H1 (cell line): ENCODE data around the gene ZBTB46. TPM values are rescaled to one million over a fixed set of nuclear protein-coding genes. Genes with fewer than 3 reads are reported as not detected.

Experiments used
- CTCF ChIA-PET: fragments of 300-600 bp; sonication (Branson Sonifier 250); formaldehyde crosslinking; loops from one replicate; lab custom pipeline; 2021; ENCODE audit not compliant: partially characterized antibody; lab: Charles Lee
- POLR2A ChIA-PET: fragments of 300-600 bp; sonication (Branson Sonifier 250); formaldehyde crosslinking; loops from one replicate; lab custom pipeline; 2021; ENCODE audit warnings: inconsistent platforms; ENCODE audit not compliant: partially characterized antibody; lab: Charles Lee
- DNase-seq, 2 experiments: peaks; one replicate each; pipeline versions ENCODE4 v3.0.0 to v3.0.0-alpha.2; 2010 to 2022; ENCODE audit warnings: low spot score in 2 of 2, low read depth in 1 of 2, mixed read lengths in 1 of 2
- FAIRE-seq: peaks from 2 replicates; lab custom pipeline; 2011; peaks lifted over from hg19 to GRCh38; lab: Jason Lieb, UNC
- H2AFZ ChIP-seq: 2 replicates; pipeline ENCODE4 v1.8.1; 2012; ENCODE audit warnings: low read length, inconsistent platforms
- H2AK5ac ChIP-seq: 2 replicates; pipeline ENCODE4 v1.6.1; 2013; ENCODE audit warnings: low read depth, low read length
- H2BK120ac ChIP-seq: replicated peaks from 2 replicates; pipeline ENCODE3; 2013; ENCODE audit warnings: low read depth, low read length, inconsistent platforms
- H2BK12ac ChIP-seq: 2 replicates; pipeline ENCODE4 v1.6.1; 2013; ENCODE audit warnings: low read depth, low read length
- H2BK15ac ChIP-seq: 2 replicates; pipeline ENCODE4 v1.6.1; 2013; ENCODE audit warnings: low read length
- H2BK20ac ChIP-seq: 2 replicates; pipeline ENCODE4 v1.6.1; 2013; ENCODE audit warnings: low read length
- H2BK5ac ChIP-seq: 2 replicates; pipeline ENCODE4 v1.6.1; 2013; ENCODE audit warnings: low read depth, low read length
- H3K14ac ChIP-seq: 2 replicates; pipeline ENCODE4 v1.6.1; 2013; ENCODE audit warnings: inconsistent platforms; ENCODE audit not compliant: insufficient read length
- H3K18ac ChIP-seq: 2 replicates; pipeline ENCODE4 v1.6.1; 2013; ENCODE audit warnings: low read length; ENCODE audit errors: extremely low read depth
- H3K23ac ChIP-seq: 2 replicates; pipeline ENCODE4 v1.6.1; 2013; ENCODE audit warnings: inconsistent platforms; ENCODE audit not compliant: insufficient read length
- H3K23me2 ChIP-seq: 2 replicates; pipeline ENCODE4 v1.6.1; 2013; ENCODE audit warnings: low read depth, low read length
- H3K27ac ChIP-seq: 2 replicates; pipeline ENCODE4 v1.6.1; 2011; ENCODE audit warnings: low read depth, low read length, inconsistent platforms
- H3K27me3 ChIP-seq, 4 experiments: replicated peaks in 1 of 4; 1 replicate in 1 of 4; 2 replicates in 3 of 4; pipeline versions ENCODE4 v1.6.1 to v1.8.1; 2011 to 2013; ENCODE audit warnings: low read length in 3 of 4, mild to moderate bottlenecking in 3 of 4, inconsistent platforms in 2 of 4, mixed read lengths in 2 of 4, moderate library complexity in 1 of 4; ENCODE audit not compliant: control insufficient read depth in 3 of 4, insufficient read depth in 3 of 4; ENCODE audit errors: extremely low read depth in 1 of 4
- H3K36me3 ChIP-seq, 4 experiments: 2 replicates each; pipeline versions ENCODE4 v1.6.1 to v1.8.1; 2011 to 2013; ENCODE audit warnings: mild to moderate bottlenecking in 4 of 4, low read length in 3 of 4, moderate library complexity in 2 of 4, control low read depth in 1 of 4, inconsistent platforms in 1 of 4; ENCODE audit not compliant: insufficient read depth in 4 of 4, control insufficient read depth in 2 of 4
- H3K4ac ChIP-seq: replicated peaks from 2 replicates; pipeline ENCODE3; 2013; ENCODE audit warnings: low read length, low read depth, mixed read lengths, inconsistent platforms; ENCODE audit not compliant: insufficient read length
- H3K4me1 ChIP-seq, 4 experiments: replicated peaks in 1 of 4; 1 replicate in 1 of 4; 2 replicates in 3 of 4; pipeline versions ENCODE4 v1.6.1 to v1.8.1; 2011 to 2013; ENCODE audit warnings: low read length in 3 of 4, inconsistent platforms in 2 of 4, mixed read lengths in 1 of 4; ENCODE audit not compliant: insufficient read depth in 4 of 4, control insufficient read depth in 3 of 4
- H3K4me2 ChIP-seq, 2 experiments: 2 replicates each; pipeline versions ENCODE4 v1.6.1 to v1.8.1; 2011 to 2013; ENCODE audit warnings: low read depth in 2 of 2, low read length in 2 of 2, control low read depth in 1 of 2, inconsistent platforms in 1 of 2, mild to moderate bottlenecking in 1 of 2; ENCODE audit not compliant: insufficient read depth in 1 of 2
- H3K4me3 ChIP-seq, 4 experiments: fragments of 200-600, 300-600 bp in 1 of 4; sonication (generic), shearing (Covaris generic), sonication (Bioruptor Twin) in 1 of 4; 2 replicates each; pipeline versions ENCODE4 v1.5.1 to v1.8.1; 2011 to 2016; ENCODE audit warnings: low read length in 4 of 4, low read depth in 3 of 4, control low read depth in 2 of 4, inconsistent platforms in 2 of 4, mild to moderate bottlenecking in 2 of 4, mixed read lengths in 1 of 4, moderate library complexity in 1 of 4; ENCODE audit not compliant: insufficient read depth in 2 of 4; ENCODE audit errors: extremely low read depth in 1 of 4
- H3K56ac ChIP-seq: replicated peaks from 2 replicates; pipeline ENCODE3; 2013; ENCODE audit warnings: low read depth, mild to moderate bottlenecking, mixed read lengths, low read length, inconsistent platforms; ENCODE audit not compliant: insufficient read length
- H3K79me1 ChIP-seq: 2 replicates; pipeline ENCODE4 v1.6.1; 2013; ENCODE audit warnings: low read depth, low read length, control low read depth
- H3K79me2 ChIP-seq, 2 experiments: 2 replicates each; pipeline versions ENCODE4 v1.6.1 to v1.8.1; 2012 to 2013; ENCODE audit warnings: low read length in 2 of 2, mild to moderate bottlenecking in 2 of 2, inconsistent platforms in 1 of 2; ENCODE audit not compliant: insufficient read depth in 2 of 2, control insufficient read depth in 1 of 2
- H3K9ac ChIP-seq, 4 experiments: replicated peaks in 1 of 4; 1 replicate in 1 of 4; 2 replicates in 3 of 4; pipeline versions ENCODE4 v1.6.1 to v1.8.1; 2011 to 2013; ENCODE audit warnings: low read depth in 3 of 4, low read length in 3 of 4, control low read depth in 2 of 4, mild to moderate bottlenecking in 2 of 4, moderate library complexity in 2 of 4, inconsistent platforms in 1 of 4; ENCODE audit errors: extremely low read depth in 1 of 4
- H3K9me3 ChIP-seq, 2 experiments: 2 replicates each; pipeline versions ENCODE4 v1.6.1 to v1.8.1; 2012 to 2013; ENCODE audit warnings: mild to moderate bottlenecking in 2 of 2, moderate library complexity in 2 of 2, control low read depth in 1 of 2, inconsistent platforms in 1 of 2, low read depth in 1 of 2, low read length in 1 of 2, mixed read lengths in 1 of 2; ENCODE audit not compliant: insufficient read depth in 2 of 2
- H4K20me1 ChIP-seq, 2 experiments: replicated peaks in 1 of 2; 2 replicates each; pipeline versions ENCODE3 to v1.8.1; 2011 to 2013; ENCODE audit warnings: inconsistent platforms in 2 of 2, low read length in 2 of 2, mild to moderate bottlenecking in 1 of 2; ENCODE audit not compliant: insufficient read depth in 2 of 2, control insufficient read depth in 1 of 2
- H4K5ac ChIP-seq: 2 replicates; pipeline ENCODE4 v1.6.1; 2013; ENCODE audit warnings: low read length, low read depth, mixed read lengths, inconsistent platforms; ENCODE audit not compliant: insufficient read length
- H4K8ac ChIP-seq: 2 replicates; pipeline ENCODE4 v1.8.0; 2013; ENCODE audit warnings: mild to moderate bottlenecking, moderate library complexity, low read length, inconsistent platforms; ENCODE audit not compliant: insufficient read depth; ENCODE audit errors: extremely low read depth
- H4K91ac ChIP-seq: replicated peaks from 2 replicates; pipeline ENCODE3; 2013; ENCODE audit warnings: low read length, mixed read lengths, inconsistent platforms; ENCODE audit not compliant: insufficient read length
- CHD2 ChIP-seq: IDR thresholded peaks from 2 replicates; pipeline ENCODE4 v1.6.1; 2012; ENCODE audit warnings: low read length, improper control_type of control experiment
- EZH2 ChIP-seq: fragments of 200-600 bp; sonication (generic); IDR thresholded peaks from 2 replicates; pipeline ENCODE4 v1.7.1; 2012; ENCODE audit warnings: low read depth, mild to moderate bottlenecking, moderate library complexity, low read length, inconsistent platforms; ENCODE audit not compliant: severe bottlenecking
- FOSL1 ChIP-seq: IDR thresholded peaks from 2 replicates; pipeline ENCODE4 v1.6.1; 2011; ENCODE audit warnings: mild to moderate bottlenecking, low read depth, low read length, moderate library complexity; ENCODE audit not compliant: insufficient read depth
- GABPA ChIP-seq: IDR thresholded peaks from 2 replicates; pipeline ENCODE4 v1.6.1; 2011; ENCODE audit warnings: mild to moderate bottlenecking, low read length, moderate library complexity, borderline replicate concordance; ENCODE audit not compliant: insufficient read depth
- HDAC2 ChIP-seq, 2 experiments: fragments of 300-600 bp in 1 of 2; sonication (generic) in 1 of 2; IDR thresholded peaks; 2 replicates each; pipeline ENCODE4 v1.6.1; 2011 to 2012; ENCODE audit warnings: low read depth in 2 of 2, low read length in 2 of 2, mild to moderate bottlenecking in 2 of 2, moderate library complexity in 2 of 2, borderline replicate concordance in 1 of 2, inconsistent platforms in 1 of 2
- JUN ChIP-seq: IDR thresholded peaks from 2 replicates; pipeline ENCODE4 v1.6.1; 2011; ENCODE audit warnings: low read depth, mild to moderate bottlenecking, improper control_type of control experiment, low read length
- KDM1A ChIP-seq: fragments of 200-600, 300-600 bp; sonication (generic); IDR thresholded peaks from 2 replicates; pipeline ENCODE4 v1.7.1; 2016; ENCODE audit warnings: mild to moderate bottlenecking, low read length, borderline replicate concordance
- SIN3A ChIP-seq, 2 experiments: IDR thresholded peaks in 1 of 2; conservative IDR thresholded peaks in 1 of 2; 2 replicates each; pipeline ENCODE4 v1.6.1; 2011 to 2012; ENCODE audit warnings: low read length in 2 of 2, improper control_type of control experiment in 1 of 2, low read depth in 1 of 2, mild to moderate bottlenecking in 1 of 2
- SIX5 ChIP-seq: IDR thresholded peaks from 2 replicates; pipeline ENCODE4 v1.6.1; 2011; ENCODE audit warnings: mild to moderate bottlenecking, low read depth, low read length
- ZNF274 ChIP-seq: IDR thresholded peaks from 2 replicates; pipeline ENCODE4 v1.7.0; 2012; ENCODE audit warnings: low read length, borderline replicate concordance; ENCODE audit errors: extremely low read depth
- WGBS, 2 experiments: shearing (Covaris generic) in 1 of 2; methylation state at CpG; one replicate each; pipeline versions ENCODE4 v1.1.6 to v1.1.7; 2013 to 2015; ENCODE audit warnings: low lambda C conversion rate in 2 of 2, mixed read lengths in 2 of 2, inconsistent platforms in 1 of 2, low coverage in 1 of 2, missing lambda C conversion rate in 1 of 2; ENCODE audit not compliant: insufficient replicate concordance in 2 of 2, insufficient coverage in 1 of 2, insufficient read length in 1 of 2; ENCODE audit errors: extremely low coverage in 1 of 2, missing lambda C conversion rate in 1 of 2; 5-methylcytosine and 5-hydroxymethylcytosine counted together
- polyA plus RNA-seq, 7 experiments: library from polyadenylated mRNA; depleted of rRNA in 3 of 7; stranded (reverse) in 5 of 7; unstranded in 2 of 7; fragments of >200 nt in 5 of 7; fragments of 200-250 nt in 2 of 7; gene quantifications; 1 replicate in 5 of 7; 2 replicates in 1 of 7; 4 replicates in 1 of 7; pipeline versions ENCODE4 v1.2.1 to v1.2.3, GENCODE V29; 2011 to 2013; ENCODE audit warnings: missing spikeins in 2 of 7, mixed read lengths in 2 of 7
- total RNA-seq: library from RNA; stranded (reverse); fragmentation: NEBNext Ultra II Directional; extraction: Animal tissue kit (Norgen Biotek cat#: 25700); gene quantifications from 2 replicates; pipeline ENCODE4 v1.2.1, GENCODE V29; 2021
- TF ChIP-seq, protein P1 (sequence below): IDR thresholded peaks from 2 replicates; pipeline ENCODE4 v1.6.1; 2012; ENCODE audit warnings: inconsistent platforms

The ZBTB46 gene
- total and polyA plus RNA-seq, 2 of the 8 experiments (the other 6 are each of a cell fraction or from before 2014, with no cell fraction given) = 6.4 to 22.4 TPM

DNA sequence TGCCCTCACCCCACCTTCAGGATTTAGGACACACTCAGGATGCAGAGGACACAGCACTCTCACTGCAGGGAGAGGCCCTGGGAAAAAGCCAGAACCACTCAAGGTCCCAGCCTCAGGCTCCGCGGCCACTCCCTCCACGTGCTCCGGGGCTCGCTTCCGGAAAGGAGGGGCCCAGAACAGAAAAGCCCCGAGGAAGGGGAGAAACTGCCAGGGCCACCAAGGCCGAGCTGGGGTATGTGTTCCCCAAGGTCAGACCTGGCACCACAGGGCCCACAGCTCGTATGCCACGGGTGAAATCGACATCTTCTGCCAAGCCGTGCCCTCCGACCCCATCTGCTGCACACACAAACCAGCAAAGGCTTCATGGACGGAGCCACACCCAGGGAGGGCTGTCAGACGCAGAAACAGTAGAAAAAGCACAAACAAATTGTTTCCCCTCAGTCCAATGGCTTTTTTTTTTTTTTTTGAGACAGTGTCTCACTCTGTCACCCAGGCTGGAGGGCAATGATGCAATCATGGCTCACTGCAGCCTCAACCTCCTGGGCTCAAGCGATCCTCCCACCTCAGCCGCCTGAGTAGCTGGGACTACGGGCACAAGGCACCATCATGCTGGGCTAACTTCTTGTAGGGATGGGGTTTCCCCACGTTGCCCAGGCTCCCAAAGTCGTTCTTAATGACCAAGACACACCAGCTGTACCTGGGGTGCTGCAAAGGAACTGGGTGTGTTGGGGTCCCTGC, 58.1 kb downstream of the ZBTB46 start:
- peaks cover 9% of the 10 kb centered on the region for H3K79me1 ChIP-seq
- no peak overlapping the region for H4K8ac ChIP-seq
- H3K9me3 ChIP-seq = peaks cover 0 to 3% of the 10 kb centered on the region in 2 experiments; a peak in 1 of 4 replicates
- no peak overlapping the region for H4K5ac ChIP-seq
- H2BK20ac ChIP-seq = no peak overlapping the region
- no peak overlapping the region for H3K14ac ChIP-seq
- no peak overlapping the region for H3K23ac ChIP-seq
- POLR2A ChIA-PET = interaction anchor here (1.4 to 1.7 kb wide), 2 partner anchors 9 to 35 kb away, joined by 3 read pairs; no protein-coding TSS in a partner anchor
- H4K91ac ChIP-seq = no peak overlapping the region
- H2BK12ac ChIP-seq = no peak overlapping the region
- no peak overlapping the region for H3K9ac ChIP-seq
- no peak overlapping the region for H2BK15ac ChIP-seq
- H2BK120ac ChIP-seq = no peak overlapping the region
- no peak overlapping the region for H3K27ac ChIP-seq
- peaks cover 0 to 9% (median 6%) of the 10 kb centered on the region in 4 experiments; a peak in 5 of 7 replicates for H3K4me1 ChIP-seq
- no peak overlapping the region for H2AK5ac ChIP-seq
- no peak overlapping the region for H3K18ac ChIP-seq
- H3K4me3 ChIP-seq = no peak overlapping the region
- no peak for DNase-seq
- H4K20me1 ChIP-seq = peaks cover 3 to 12% of the 10 kb centered on the region in 2 experiments
- no peak overlapping the region for H3K4ac ChIP-seq
- FAIRE-seq = no peak
- no peaks in the 10 kb centered on the region for H3K27me3 ChIP-seq
- peaks cover 7% of the 10 kb centered on the region; the same call in 1 of the 2 replicates for H3K23me2 ChIP-seq
- H3K4me2 ChIP-seq = no peak overlapping the region
- no peak overlapping the region for H2AFZ ChIP-seq
- no peak overlapping the region; the same call in 1 of the 2 replicates for H2BK5ac ChIP-seq
- H3K56ac ChIP-seq = no peak overlapping the region
- no peaks in the 10 kb centered on the region; a peak in 1 of 8 replicates for H3K36me3 ChIP-seq
- peaks cover 4 to 8% of the 10 kb centered on the region in 2 experiments; a peak in 2 of 4 replicates for H3K79me2 ChIP-seq
- WGBS, 2 experiments = 94% methylated on average over 15 of the region's 20 CpGs; no CpG with 5 or more reads in 1 of the 2 experiments
- CTCF ChIA-PET = interaction anchor here (0.6 to 10.7 kb wide), 7 partner anchors 13 to 234 kb away, joined by 3 to 191 read pairs (median 3); partner anchors contain the start of gene TPD52L2
- TF ChIP-seq GABPA (no peak), CHD2 (no peak), SIX5 (no peak), SIN3A (conservative IDR thresholded peaks at IDR 0.05 in 1 of 2, IDR thresholded peaks at IDR 0.05 in 1 of 2; ENCODE audit: low read depth in 1 of 2, low read length in 2 of 2) (no peak), HDAC2 (IDR thresholded peaks at IDR 0.05; ENCODE audit: borderline replicate concordance in 1 of 2, low read depth in 2 of 2, low read length in 2 of 2) (no peak), EZH2 (no peak), FOSL1 (no peak), JUN (no peak), ZNF274 (no peak), KDM1A (no peak)
- TF ChIP-seq, protein P1, sequence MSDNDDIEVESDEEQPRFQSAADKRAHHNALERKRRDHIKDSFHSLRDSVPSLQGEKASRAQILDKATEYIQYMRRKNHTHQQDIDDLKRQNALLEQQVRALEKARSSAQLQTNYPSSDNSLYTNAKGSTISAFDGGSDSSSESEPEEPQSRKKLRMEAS = no peak
